Activated CD4-positive, alpha-beta T cell treated with anti-CD3 and anti-CD28 coated beads, Interleukin-2, amount 10 ng/mL, durations not matched to agents 7 days and 5 days (primary cell): ENCODE data around the gene FCF1. TPM values are rescaled to one million over a fixed set of nuclear protein-coding genes. Genes with fewer than 3 reads are reported as not detected.
A peak's percentile ranks its signal among the peaks of the same experiment; 100 is the strongest.

ENCODE experiments used
- CTCF ChIA-PET: fragments of 350-600 bp; sonication (Branson Sonifier 250); formaldehyde crosslinking; loops from one replicate; lab custom pipeline; 2021; ENCODE audit warnings: antibody characterized with exemption; lab: Charles Lee
- POLR2A ChIA-PET: fragments of 350-600 bp; sonication (Branson Sonifier 250); formaldehyde crosslinking; loops from one replicate; lab custom pipeline; 2021; ENCODE audit warnings: antibody characterized with exemption; lab: Charles Lee
- DNase-seq: peaks from one replicate; pipeline ENCODE4 v3.0.0-alpha.2; 2020
- H3K27ac Mint-ChIP-seq: one replicate; pipeline ENCODE4 v1.8.0; 2021; ENCODE audit warnings: mild to moderate bottlenecking, moderate library complexity, mixed read lengths
- H3K27me3 Mint-ChIP-seq: one replicate; pipeline ENCODE4 v1.8.0; 2021; ENCODE audit warnings: mixed read lengths
- H3K36me3 Mint-ChIP-seq: one replicate; pipeline ENCODE4 v1.8.0; 2021; ENCODE audit warnings: low read depth, mixed read lengths
- H3K4me1 Mint-ChIP-seq: one replicate; pipeline ENCODE4 v1.8.0; 2021; ENCODE audit warnings: mixed read lengths
- H3K4me3 Mint-ChIP-seq: one replicate; pipeline ENCODE4 v1.8.0; 2021; ENCODE audit warnings: mild to moderate bottlenecking, moderate library complexity, mixed read lengths
- H3K9me3 Mint-ChIP-seq: one replicate; pipeline ENCODE4 v1.8.0; 2021; ENCODE audit warnings: mixed read lengths
- total RNA-seq, 2 experiments: library from RNA; stranded (reverse); gene quantifications; one replicate each; pipeline ENCODE4 v1.2.3, GENCODE V29; 2021

The FCF1 gene
- total RNA-seq, 2 experiments from 2014 or later = 60.1 to 81.9 TPM

DNA sequence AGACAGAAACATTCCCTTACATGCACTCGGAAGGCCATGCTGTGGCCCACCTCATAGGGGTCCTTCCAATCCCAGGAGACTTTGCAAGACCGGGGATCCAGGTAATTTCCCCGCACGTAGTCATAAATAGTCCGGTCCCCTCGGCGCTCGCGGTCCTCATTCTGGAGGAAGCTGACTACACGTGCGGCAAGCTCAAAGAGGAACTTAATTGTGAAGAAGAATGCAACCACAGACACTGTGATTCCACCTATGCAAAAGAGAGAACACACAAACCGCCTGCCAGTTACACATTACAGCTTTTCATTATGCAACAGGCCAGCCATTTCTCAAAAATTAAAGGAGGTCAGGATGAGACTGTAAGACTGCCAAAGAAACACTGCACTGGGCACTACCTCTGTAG lies 28.5 kb upstream of the FCF1 start:
- POLR2A ChIA-PET = no interaction called here
- CTCF ChIA-PET = interaction anchor here (0.7 kb wide), 1 partner anchor 78 kb away, joined by 6 read pairs; no protein-coding TSS in a partner anchor
- Mint-ChIP-seq H3K36me3 (peaks cover 40% of the 10 kb centered on the region), H3K4me3 (no peak overlapping the region), H3K27ac (peak overlapping the region; percentile 33), H3K9me3 (no peaks in the 10 kb centered on the region), H3K4me1 (peaks cover 25% of the 10 kb centered on the region), H3K27me3 (no peaks in the 10 kb centered on the region)
- no peak for DNase-seq

DNA sequence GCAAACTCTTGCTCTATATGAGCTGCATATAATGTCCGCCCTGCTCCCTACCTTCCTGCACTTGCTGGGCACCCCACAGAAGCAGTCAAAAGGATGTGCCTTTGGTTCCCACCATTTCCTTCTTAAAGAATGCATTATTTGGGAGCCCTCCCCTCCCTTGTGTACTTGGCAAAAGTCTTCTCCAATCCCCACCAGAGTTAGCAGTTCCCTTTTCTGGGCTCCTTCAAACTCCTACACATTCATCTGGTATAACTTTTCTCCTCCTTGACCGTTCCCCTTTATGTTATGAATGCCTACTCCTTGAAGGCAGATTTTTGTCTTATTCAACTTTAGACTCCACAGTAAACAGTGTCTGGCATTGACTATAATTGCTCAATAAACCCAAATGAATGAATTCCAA lies 27.9 kb upstream of the FCF1 start:
- DNase-seq = no peak
- Mint-ChIP-seq H3K27me3 (no peaks in the 10 kb centered on the region), H3K4me1 (peaks cover 25% of the 10 kb centered on the region), H3K36me3 (peaks cover 40% of the 10 kb centered on the region), H3K9me3 (no peaks in the 10 kb centered on the region), H3K27ac (no peak overlapping the region), H3K4me3 (no peak overlapping the region)
- ChIA-PET CTCF (interaction anchor here (0.6 kb wide), 1 partner anchor 412 kb away, joined by 3 read pairs; no protein-coding TSS in a partner anchor), POLR2A (no interaction called here)

GRCh38 chr14:74685921-74686678 lies 26.8 kb upstream of the FCF1 start:
- Mint-ChIP-seq H3K4me1 (peaks cover 25% of the 10 kb centered on the region), H3K27ac (no peak overlapping the region), H3K27me3 (no peaks in the 10 kb centered on the region), H3K4me3 (no peak overlapping the region), H3K9me3 (no peaks in the 10 kb centered on the region), H3K36me3 (peaks cover 42% of the 10 kb centered on the region)
- ChIA-PET CTCF (interaction anchor here (0.5 to 0.8 kb wide), 3 partner anchors 11 to 413 kb away, joined by 3 read pairs; no protein-coding TSS in a partner anchor), POLR2A (no interaction called here)
- no peak for DNase-seq

DNA sequence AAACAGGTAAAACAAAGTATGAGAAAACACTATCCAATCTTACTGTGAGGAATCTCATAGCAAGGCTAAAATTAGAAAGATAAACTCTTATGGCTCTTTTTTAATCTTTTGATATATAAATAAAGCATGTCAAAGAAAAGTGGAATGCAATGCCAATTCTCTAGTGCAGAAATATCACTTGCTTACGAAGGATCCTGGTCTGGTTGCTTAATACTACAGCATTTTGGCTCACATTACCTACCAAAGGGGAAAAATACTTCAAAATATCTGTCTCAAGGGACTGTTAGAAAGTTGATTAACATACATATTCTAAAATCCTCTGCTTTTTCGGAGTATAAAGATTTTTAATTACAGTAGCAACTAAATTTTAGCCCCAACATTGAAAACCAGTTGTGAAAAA lies 21.5 kb upstream of the FCF1 start:
- no peaks in the 10 kb centered on the region for H3K9me3 Mint-ChIP-seq
- H3K36me3 Mint-ChIP-seq = peaks cover 17% of the 10 kb centered on the region
- H3K27me3 Mint-ChIP-seq = no peaks in the 10 kb centered on the region
- no peak overlapping the region for H3K27ac Mint-ChIP-seq
- ChIA-PET POLR2A (no interaction called here), CTCF (no interaction called here)
- no peak overlapping the region for H3K4me3 Mint-ChIP-seq
- DNase-seq = no peak
- peaks cover 5% of the 10 kb centered on the region for H3K4me1 Mint-ChIP-seq

DNA sequence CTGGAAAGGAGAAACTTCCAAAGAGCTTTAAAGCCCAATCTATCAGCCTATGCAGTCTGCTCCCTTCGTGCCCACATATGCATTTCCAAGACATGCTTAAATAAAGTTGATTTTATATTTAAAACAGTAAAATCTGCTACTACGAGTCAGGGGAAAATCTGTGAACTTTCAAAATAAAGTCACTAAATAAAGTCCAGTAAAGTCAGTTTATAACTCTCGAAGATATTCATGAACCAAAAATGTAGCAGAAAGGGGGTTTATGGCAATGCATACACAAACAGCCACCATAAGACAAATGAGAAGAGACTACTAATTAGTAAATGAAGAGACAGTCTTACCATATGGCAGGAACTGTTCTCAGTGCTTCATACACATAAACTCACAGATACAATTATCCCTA lies 19.8 kb upstream of the FCF1 start:
- H3K27me3 Mint-ChIP-seq = no peaks in the 10 kb centered on the region
- H3K4me1 Mint-ChIP-seq = peaks cover 5% of the 10 kb centered on the region
- no peaks in the 10 kb centered on the region for H3K9me3 Mint-ChIP-seq
- no peak overlapping the region for H3K4me3 Mint-ChIP-seq
- DNase-seq = no peak
- H3K27ac Mint-ChIP-seq = no peak overlapping the region
- H3K36me3 Mint-ChIP-seq = peaks cover 24% of the 10 kb centered on the region
- CTCF ChIA-PET = no interaction called here
- POLR2A ChIA-PET = no interaction called here

GRCh38 chr14:74695406-74695805 lies 17.5 kb upstream of the FCF1 start:
- Mint-ChIP-seq H3K36me3 (peaks cover 15% of the 10 kb centered on the region), H3K27ac (no peak overlapping the region), H3K9me3 (no peaks in the 10 kb centered on the region), H3K27me3 (no peaks in the 10 kb centered on the region), H3K4me1 (peaks cover 7% of the 10 kb centered on the region), H3K4me3 (no peak overlapping the region)
- DNase-seq = no peak
- CTCF ChIA-PET = interaction anchor here (1.2 kb wide), 1 partner anchor 10 kb away, joined by 3 read pairs; no protein-coding TSS in a partner anchor
- POLR2A ChIA-PET = no interaction called here

GRCh38 chr14:74697011-74697410 lies 15.9 kb upstream of the FCF1 start:
- ChIA-PET CTCF (interaction anchor here (0.6 to 0.8 kb wide), 2 partner anchors 11 to 66 kb away, joined by 3 read pairs; partner anchors contain the start of gene YLPM1), POLR2A (no interaction called here)
- no peak for DNase-seq
- H3K4me1 Mint-ChIP-seq = peaks cover 7% of the 10 kb centered on the region
- H3K9me3 Mint-ChIP-seq = peaks cover 6% of the 10 kb centered on the region
- no peaks in the 10 kb centered on the region for H3K27me3 Mint-ChIP-seq
- peaks cover 22% of the 10 kb centered on the region for H3K36me3 Mint-ChIP-seq
- H3K27ac Mint-ChIP-seq = no peak overlapping the region
- no peak overlapping the region for H3K4me3 Mint-ChIP-seq

DNA sequence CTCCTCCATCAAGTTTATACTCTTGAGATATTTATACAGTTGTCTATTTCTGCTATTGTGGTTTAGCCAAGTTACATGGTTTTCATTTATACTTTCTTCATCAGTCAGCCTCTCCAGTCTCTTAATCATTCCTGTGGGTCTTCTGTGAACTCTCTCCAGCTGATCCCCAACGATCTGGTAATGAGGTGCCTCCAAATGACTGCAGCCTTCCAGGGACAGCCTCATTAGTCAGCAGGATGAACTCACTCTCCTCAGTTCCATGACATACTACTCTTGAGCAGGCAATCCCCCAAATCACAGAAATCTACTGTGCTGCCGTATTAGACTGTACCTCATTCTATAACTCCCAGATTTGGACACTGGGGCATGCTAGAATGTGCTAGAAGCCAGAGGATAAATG lies 15.4 kb upstream of the FCF1 start:
- H3K9me3 Mint-ChIP-seq = peaks cover 6% of the 10 kb centered on the region
- H3K27ac Mint-ChIP-seq = no peak overlapping the region
- ChIA-PET CTCF (no interaction called here), POLR2A (no interaction called here)
- H3K4me1 Mint-ChIP-seq = peaks cover 7% of the 10 kb centered on the region
- no peak overlapping the region for H3K4me3 Mint-ChIP-seq
- H3K27me3 Mint-ChIP-seq = no peaks in the 10 kb centered on the region
- H3K36me3 Mint-ChIP-seq = peaks cover 27% of the 10 kb centered on the region
- no peak for DNase-seq

DNA sequence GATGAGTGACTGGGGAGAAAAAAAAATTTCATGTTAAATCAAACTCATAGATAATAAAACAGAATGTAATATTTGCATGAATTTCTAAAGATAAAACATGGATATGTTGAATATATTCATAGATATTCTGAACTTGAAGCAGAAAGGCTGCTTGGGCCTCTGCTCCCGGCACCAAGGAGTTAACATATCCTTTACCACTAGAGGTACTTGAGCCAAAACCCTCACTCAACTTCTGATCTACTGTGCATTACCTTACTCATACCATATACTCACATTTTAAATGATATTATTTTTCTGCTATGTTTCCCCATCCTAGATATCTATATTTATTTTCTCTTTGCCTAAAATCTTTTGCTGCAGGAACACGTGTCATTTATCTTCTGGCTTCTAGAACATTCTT lies 15.0 kb upstream of the FCF1 start:
- Mint-ChIP-seq H3K4me3 (no peak overlapping the region), H3K9me3 (peaks cover 11% of the 10 kb centered on the region), H3K27me3 (no peaks in the 10 kb centered on the region), H3K4me1 (peaks cover 7% of the 10 kb centered on the region), H3K36me3 (peaks cover 31% of the 10 kb centered on the region), H3K27ac (no peak overlapping the region)
- ChIA-PET POLR2A (no interaction called here), CTCF (interaction anchor here (0.6 kb wide), 1 partner anchor 200 kb away, joined by 3 read pairs; no protein-coding TSS in a partner anchor)
- no peak for DNase-seq

- ChIA-PET CTCF (interaction anchor here (0.6 kb wide), 1 partner anchor 199 kb away, joined by 3 read pairs; no protein-coding TSS in a partner anchor), POLR2A (no interaction called here)
- H3K4me1 Mint-ChIP-seq = peaks cover 7% of the 10 kb centered on the region
- H3K36me3 Mint-ChIP-seq = peaks cover 36% of the 10 kb centered on the region
- H3K9me3 Mint-ChIP-seq = peaks cover 14% of the 10 kb centered on the region
- no peak overlapping the region for H3K4me3 Mint-ChIP-seq
- DNase-seq = no peak
- H3K27me3 Mint-ChIP-seq = no peaks in the 10 kb centered on the region
- no peak overlapping the region for H3K27ac Mint-ChIP-seq
Measured at GRCh38 chr14:74698465-74698864, 14.5 kb upstream of the FCF1 start.

GRCh38 chr14:74702293-74702692 lies 10.7 kb upstream of the FCF1 start:
- Mint-ChIP-seq H3K4me1 (peaks cover 3% of the 10 kb centered on the region), H3K36me3 (peaks cover 38% of the 10 kb centered on the region), H3K9me3 (peaks cover 17% of the 10 kb centered on the region), H3K27me3 (no peaks in the 10 kb centered on the region), H3K4me3 (no peak overlapping the region), H3K27ac (no peak overlapping the region)
- no peak for DNase-seq
- ChIA-PET POLR2A (no interaction called here), CTCF (no interaction called here)

DNA sequence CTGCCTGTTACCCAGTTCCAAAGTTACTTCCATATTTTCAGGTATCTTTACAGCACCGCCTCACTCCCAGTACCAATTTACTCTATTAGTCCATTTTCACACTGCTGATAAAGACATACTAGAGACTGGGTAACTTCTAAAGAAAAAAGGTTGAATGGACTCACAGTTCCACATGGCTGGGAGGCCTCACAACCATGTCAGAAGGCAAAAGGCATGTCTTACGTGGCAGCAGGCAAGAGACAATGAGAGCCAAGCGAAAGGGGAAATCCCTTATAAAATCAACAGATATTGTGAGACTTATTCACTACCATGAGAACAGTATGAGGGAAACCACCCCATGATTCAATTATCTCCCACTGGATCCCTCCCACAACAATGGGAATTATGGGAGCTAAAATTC lies 9.9 kb upstream of the FCF1 start:
- Mint-ChIP-seq H3K4me3 (no peak overlapping the region), H3K36me3 (peaks cover 33% of the 10 kb centered on the region), H3K4me1 (peaks cover 3% of the 10 kb centered on the region), H3K27ac (no peak overlapping the region), H3K27me3 (no peaks in the 10 kb centered on the region), H3K9me3 (peaks cover 17% of the 10 kb centered on the region)
- no peak for DNase-seq
- CTCF ChIA-PET = no interaction called here
- POLR2A ChIA-PET = no interaction called here

GRCh38 chr14:74704656-74705055 lies 8.3 kb upstream of the FCF1 start:
- H3K4me3 Mint-ChIP-seq = no peak overlapping the region
- peaks cover 31% of the 10 kb centered on the region for H3K36me3 Mint-ChIP-seq
- POLR2A ChIA-PET = interaction anchor here (0.7 kb wide), 1 partner anchor 831 kb away, joined by 3 read pairs; no protein-coding TSS in a partner anchor
- H3K27me3 Mint-ChIP-seq = no peaks in the 10 kb centered on the region
- CTCF ChIA-PET = interaction anchor here (0.7 kb wide), 1 partner anchor 909 kb away, joined by 4 read pairs; no protein-coding TSS in a partner anchor
- peaks cover 17% of the 10 kb centered on the region for H3K9me3 Mint-ChIP-seq
- peaks cover 4% of the 10 kb centered on the region for H3K4me1 Mint-ChIP-seq
- DNase-seq = no peak
- no peak overlapping the region for H3K27ac Mint-ChIP-seq
